Epidermal melanocyte (primary cell): ENCODE data around the gene IMMT.
"Not testable (repeated sequence)": the region's sequence is repeated elsewhere in the genome, so short reads cannot be mapped to it uniquely, and the experiment has no call there.

Experiments used
- DNase-seq: peaks from one replicate; pipeline ENCODE4 v3.0.0; 2011; ENCODE audit warnings: low spot score; ENCODE audit not compliant: insufficient read length

The IMMT gene

GRCh38 chr2:86202336-86202692 lies 7.1 kb upstream of the IMMT start:
- no peak for DNase-seq

GRCh38 chr2:86201671-86202335 lies 6.5 kb upstream of the IMMT start:
- no peak for DNase-seq

GRCh38 chr2:86200564-86200963 lies 5.3 kb upstream of the IMMT start:
- DNase-seq, result not testable (repeated sequence)

- DNase-seq, result no peak
These were observed 4.5 kb upstream of the IMMT start for GRCh38 chr2:86199834-86200177.

GRCh38 chr2:86195808-86196387 lies 636 bp upstream of the IMMT start:
- no peak for DNase-seq

GRCh38 chr2:86194751-86195054 lies 559 bp downstream of the IMMT start:
- DNase-seq, result no peak

GRCh38 chr2:86193901-86194567 lies 1.2 kb downstream of the IMMT start:
- no peak for DNase-seq

GRCh38 chr2:86189782-86190416 lies 5.4 kb downstream of the IMMT start:
- no peak for DNase-seq

GRCh38 chr2:86186431-86186830 lies 8.8 kb downstream of the IMMT start:
- no peak for DNase-seq

- no peak for DNase-seq
These were observed 9.6 kb downstream of the IMMT start for GRCh38 chr2:86185517-86186212.

GRCh38 chr2:86176597-86176996 lies 18.7 kb downstream of the IMMT start:
- DNase-seq, result no peak

- DNase-seq, result no peak
These were observed 19.4 kb downstream of the IMMT start for GRCh38 chr2:86175828-86176227.

- DNase-seq, result no peak
These were observed 20.8 kb downstream of the IMMT start for GRCh38 chr2:86174445-86174844.

GRCh38 chr2:86172610-86173009 lies 22.7 kb downstream of the IMMT start:
- no peak for DNase-seq

GRCh38 chr2:86171295-86171694 lies 24.0 kb downstream of the IMMT start:
- DNase-seq, result no peak

- no peak for DNase-seq
These were observed 24.8 kb downstream of the IMMT start for GRCh38 chr2:86170449-86170848.

GRCh38 chr2:86160156-86160952 lies 34.9 kb downstream of the IMMT start:
- no peak for DNase-seq

- no peak for DNase-seq
These were observed 37.0 kb downstream of the IMMT start for GRCh38 chr2:86158286-86158685.

GRCh38 chr2:86157009-86157556 lies 38.2 kb downstream of the IMMT start:
- no peak for DNase-seq

- no peak for DNase-seq
These were observed 44.8 kb downstream of the IMMT start for GRCh38 chr2:86150502-86150901.

GRCh38 chr2:86147793-86148192 lies 47.5 kb downstream of the IMMT start:
- no peak for DNase-seq
